GM15510 (cell line): ENCODE measurements around the gene STH.

Experiments
- POLR2A ChIP-seq: IDR thresholded peaks from 3 replicates; pipeline ENCODE4 v1.6.1; 2011; ENCODE audit warnings: borderline replicate concordance; ENCODE audit not compliant: insufficient read length; ENCODE audit errors: extremely low read depth

The STH gene

GRCh38 chr17:45974916-45975630, 24.0 kb upstream of the STH start:
- TF ChIP-seq POLR2A = no peak

GRCh38 chr17:45975640-45976295, 23.3 kb upstream of the STH start:
- no peak for TF ChIP-seq POLR2A

- no peak for TF ChIP-seq POLR2A
Measured at GRCh38 chr17:45976391-45976754, 22.7 kb upstream of the STH start.

- TF ChIP-seq POLR2A = no peak
Measured at GRCh38 chr17:45976755-45977505, 22.1 kb upstream of the STH start.

- no peak for TF ChIP-seq POLR2A
Measured at GRCh38 chr17:45977506-45977824, 21.6 kb upstream of the STH start.

GRCh38 chr17:45977976-45978626, 20.9 kb upstream of the STH start:
- no peak for TF ChIP-seq POLR2A

GRCh38 chr17:45979137-45979536, 19.9 kb upstream of the STH start:
- no peak for TF ChIP-seq POLR2A

- no peak for TF ChIP-seq POLR2A
Measured at GRCh38 chr17:45980855-45981254, 18.2 kb upstream of the STH start.

GRCh38 chr17:45981306-45981705, 17.7 kb upstream of the STH start:
- no peak for TF ChIP-seq POLR2A

- TF ChIP-seq POLR2A = no peak
Measured at GRCh38 chr17:45982791-45983613, 16.0 kb upstream of the STH start.

- TF ChIP-seq POLR2A = no peak
Measured at GRCh38 chr17:45983614-45984310, 15.3 kb upstream of the STH start.

GRCh38 chr17:45984368-45984767, 14.7 kb upstream of the STH start:
- no peak for TF ChIP-seq POLR2A

- no peak for TF ChIP-seq POLR2A
Measured at GRCh38 chr17:45985447-45985846, 13.6 kb upstream of the STH start.

GRCh38 chr17:45986056-45986455, 13.0 kb upstream of the STH start:
- no peak for TF ChIP-seq POLR2A
